CD4-positive, alpha-beta memory T cell (primary cell): ENCODE measurements around the gene SELENBP1. TPM values are rescaled to one million over a fixed set of nuclear protein-coding genes. Genes with fewer than 3 reads are reported as not detected.
"Not testable (repeated sequence)": the region's sequence is repeated elsewhere in the genome, so short reads cannot be mapped to it uniquely, and the experiment has no call there.

Source experiments
- CTCF ChIA-PET: fragments of 350-600 bp; sonication (Branson Sonifier 250); formaldehyde crosslinking; loops from one replicate; lab custom pipeline; 2021; ENCODE audit warnings: inconsistent platforms; ENCODE audit not compliant: partially characterized antibody; lab: Charles Lee
- POLR2A ChIA-PET: fragments of 350-600 bp; sonication (Branson Sonifier 250); formaldehyde crosslinking; loops from one replicate; lab custom pipeline; 2021; ENCODE audit not compliant: partially characterized antibody; lab: Charles Lee
- DNase-seq, 5 donors: peaks; one replicate each; pipeline versions ENCODE4 v3.0.0 to v3.0.0-alpha.2; 2020 to 2022; ENCODE audit warnings: mixed read lengths in 1 of 5
- H3K27ac ChIP-seq: one replicate; pipeline ENCODE4 v1.7.0; 2013; ENCODE audit warnings: low read depth, low read length
- H3K27me3 ChIP-seq: 2 replicates; pipeline ENCODE4 v1.7.0; 2013; ENCODE audit warnings: mild to moderate bottlenecking, low read length, moderate library complexity; ENCODE audit not compliant: insufficient read depth
- H3K36me3 ChIP-seq: 2 replicates; pipeline ENCODE4 v1.7.0; 2013; ENCODE audit warnings: mild to moderate bottlenecking, low read length, moderate library complexity; ENCODE audit not compliant: insufficient read depth
- H3K4me1 ChIP-seq: 2 replicates; pipeline ENCODE4 v1.7.0; 2013; ENCODE audit warnings: mild to moderate bottlenecking, low read length, moderate library complexity; ENCODE audit not compliant: insufficient read depth
- H3K4me3 ChIP-seq, 2 donors: one replicate each; pipeline ENCODE4 v1.7.0; 2013; ENCODE audit warnings: low read length in 2 of 2, mild to moderate bottlenecking in 1 of 2
- H3K9me3 ChIP-seq, 2 donors: one replicate each; pipeline ENCODE4 v1.7.0; 2013; ENCODE audit warnings: low read length in 2 of 2, control low read depth in 1 of 2; ENCODE audit not compliant: control insufficient read depth in 1 of 2
- H3K27ac Mint-ChIP-seq, 7 donors: one replicate each; pipeline ENCODE4 v1.8.0; 2020 to 2021; ENCODE audit warnings: mixed read lengths in 7 of 7, mild to moderate bottlenecking in 6 of 7, inconsistent platforms in 3 of 7, moderate library complexity in 3 of 7
- H3K27me3 Mint-ChIP-seq, 2 donors: one replicate each; pipeline ENCODE4 v1.8.0; 2020 to 2021; ENCODE audit warnings: mixed read lengths in 2 of 2
- H3K36me3 Mint-ChIP-seq, 2 donors: one replicate each; pipeline ENCODE4 v1.8.0; 2020 to 2021; ENCODE audit warnings: mixed read lengths in 2 of 2, inconsistent platforms in 1 of 2, mild to moderate bottlenecking in 1 of 2
- H3K4me1 Mint-ChIP-seq, 4 donors: one replicate each; pipeline ENCODE4 v1.8.0; 2020 to 2021; ENCODE audit warnings: mixed read lengths in 4 of 4, mild to moderate bottlenecking in 1 of 4
- H3K4me3 Mint-ChIP-seq, 8 donors: one replicate each; pipeline ENCODE4 v1.8.0; 2020 to 2021; ENCODE audit warnings: mixed read lengths in 8 of 8, mild to moderate bottlenecking in 7 of 8, moderate library complexity in 6 of 8, inconsistent platforms in 3 of 8
- H3K9me3 Mint-ChIP-seq, 8 donors: one replicate each; pipeline ENCODE4 v1.8.0; 2020 to 2021; ENCODE audit warnings: mixed read lengths in 8 of 8, mild to moderate bottlenecking in 5 of 8, inconsistent platforms in 3 of 8, moderate library complexity in 1 of 8
- intact Hi-C: fragments of 100-400 bp; cut with micrococcal nuclease; formaldehyde crosslinking; loops from one replicate; pipeline ENCODE4 v1.15.1; 2023
- polyA plus RNA-seq, 2 donors: library from polyadenylated mRNA; unstranded; fragments of 300-500 nt; fragmentation: Illumina TruSeq; gene quantifications; one replicate each; pipeline ENCODE4 v1.2.3, GENCODE V29; 2021
- total RNA-seq, 2 experiments: library from RNA; stranded (reverse); gene quantifications; one replicate each; pipeline ENCODE4 v1.2.3, GENCODE V29; 2021

Gene SELENBP1
- total and polyA plus RNA-seq, 4 experiments from 2014 or later, result not detected

GRCh38 chr1:151399324-151400171 is 27.0 kb upstream of the SELENBP1 start, which contains the start of gene PSMB4:
TSS of gene PSMB4 (plus strand) at chr1:151399573. CDS start at chr1:151399588, 15 bp downstream.
- peak; percentile 86 to 92 (median 89) for DNase-seq
- Mint-ChIP-seq H3K36me3 (peaks cover 30 to 47% of the 10 kb centered on the region in 2 donors), H3K4me1 (peaks cover 14 to 31% (median 18%) of the 10 kb centered on the region in 4 donors), H3K4me3 (peak within 1 kb of the TSS; percentile 90 to 99 (median 95)), H3K27ac (peak within 1 kb of the TSS; percentile 86 to 100 (median 99)), H3K9me3 (no peaks in the 10 kb centered on the region), H3K27me3 (no peaks in the 10 kb centered on the region)
- Histone ChIP-seq H3K4me3 (peak within 1 kb of the TSS; percentile 80 to 85), H3K4me1 (peaks cover 23% of the 10 kb centered on the region), H3K36me3 (peaks cover 24% of the 10 kb centered on the region), H3K27ac (peak within 1 kb of the TSS; percentile 97), H3K9me3 (no peaks in the 10 kb centered on the region), H3K27me3 (no peaks in the 10 kb centered on the region)
- intact Hi-C loops, result loop anchor here (1.0 to 10.0 kb wide), 5 partner anchors 52 to 205 kb away; partner anchors contain the start of genes PI4KB, PIP5K1A, RFX5 and VPS72
- ChIA-PET CTCF (interaction anchor here (1.3 to 2.9 kb wide), 5 partner anchors 16 to 118 kb away, joined by 3 to 13 read pairs (median 4); no protein-coding TSS in a partner anchor), POLR2A (interaction anchor here (0.8 to 2.9 kb wide), 15 partner anchors 9 to 242 kb away, joined by 3 to 15 read pairs (median 4); partner anchors contain the start of genes PI4KB, POGZ, PSMD4 and RFX5)

- CTCF ChIA-PET, result interaction anchor here (1.0 to 2.2 kb wide), 3 partner anchors 56 to 95 kb away, joined by 3 to 8 read pairs (median 7); partner anchors contain the start of gene PI4KB
- peaks cover 10% of the 10 kb centered on the region for H3K36me3 ChIP-seq
- DNase-seq, H3K27me3 Mint-ChIP-seq, H3K27ac ChIP-seq, H3K4me3 ChIP-seq, H3K9me3 Mint-ChIP-seq, H3K4me3 Mint-ChIP-seq, POLR2A ChIA-PET, H3K27me3 ChIP-seq, H3K9me3 ChIP-seq: not testable (repeated sequence)
- Mint-ChIP-seq H3K36me3 (peaks cover 8 to 19% of the 10 kb centered on the region in 2 donors), H3K4me1 (peaks cover 14 to 22% (median 17%) of the 10 kb centered on the region in 4 donors), H3K27ac (peak overlapping the region in 1 of 7 donors; percentile 65)
- intact Hi-C loops, result loop anchor here (10.0 kb wide), 1 partner anchor 201 kb away; the partner anchor contains the start of genes PIP5K1A and VPS72
- peaks cover 19% of the 10 kb centered on the region for H3K4me1 ChIP-seq
Measured at GRCh38 chr1:151396265-151396664, 23.8 kb upstream of the SELENBP1 start.

- no peak overlapping the region for H3K4me3 ChIP-seq
- H3K4me3 Mint-ChIP-seq, result no peak overlapping the region
- ChIA-PET POLR2A (no interaction called here), CTCF (interaction anchor here (0.7 to 1.3 kb wide), 2 partner anchors 8 to 13 kb away, joined by 3 to 7 read pairs; no protein-coding TSS in a partner anchor)
- no peak overlapping the region for H3K27ac Mint-ChIP-seq
- H3K4me1 Mint-ChIP-seq, result peaks cover 0 to 2% (median 0%) of the 10 kb centered on the region in 4 donors
- H3K9me3 Mint-ChIP-seq, result no peaks in the 10 kb centered on the region
- H3K27ac ChIP-seq, result no peak overlapping the region
- H3K27me3 ChIP-seq, result no peaks in the 10 kb centered on the region
- H3K27me3 Mint-ChIP-seq, result no peaks in the 10 kb centered on the region
- no peaks in the 10 kb centered on the region for H3K36me3 Mint-ChIP-seq
- peaks cover 1% of the 10 kb centered on the region for H3K4me1 ChIP-seq
- H3K9me3 ChIP-seq, result no peaks in the 10 kb centered on the region
- intact Hi-C loops, result loop anchor here (10.0 kb wide), 1 partner anchor 199 kb away; the partner anchor contains the start of genes PIP5K1A and VPS72
- H3K36me3 ChIP-seq, result no peaks in the 10 kb centered on the region
- DNase-seq, result no peak
Measured at GRCh38 chr1:151393583-151393982, 21.1 kb upstream of the SELENBP1 start.

GRCh38 chr1:151391079-151391563 is 18.6 kb upstream of the SELENBP1 start:
- Mint-ChIP-seq H3K36me3 (no peaks in the 10 kb centered on the region), H3K27ac (no peak overlapping the region), H3K27me3 (no peaks in the 10 kb centered on the region), H3K4me1 (no peaks in the 10 kb centered on the region), H3K4me3 (no peak overlapping the region), H3K9me3 (no peaks in the 10 kb centered on the region)
- POLR2A ChIA-PET, result no interaction called here
- CTCF ChIA-PET, result no interaction called here
- Histone ChIP-seq H3K27ac (no peak overlapping the region), H3K4me3 (no peak overlapping the region), H3K27me3 (no peaks in the 10 kb centered on the region), H3K9me3 (no peaks in the 10 kb centered on the region), H3K4me1 (no peaks in the 10 kb centered on the region), H3K36me3 (no peaks in the 10 kb centered on the region)
- DNase-seq, result no peak
- intact Hi-C loops, result loop anchor here (10.0 kb wide), 1 partner anchor 196 kb away; the partner anchor contains the start of genes PIP5K1A and VPS72

GRCh38 chr1:151390221-151391078 is 17.9 kb upstream of the SELENBP1 start:
- H3K4me3 ChIP-seq, H3K27ac Mint-ChIP-seq, H3K36me3 ChIP-seq, DNase-seq, H3K4me1 ChIP-seq, POLR2A ChIA-PET, H3K27me3 Mint-ChIP-seq, H3K27ac ChIP-seq, H3K36me3 Mint-ChIP-seq, H3K4me3 Mint-ChIP-seq, H3K9me3 ChIP-seq, H3K9me3 Mint-ChIP-seq, H3K27me3 ChIP-seq, H3K4me1 Mint-ChIP-seq: not testable (repeated sequence)
- intact Hi-C loops, result loop anchor here (10.0 kb wide), 1 partner anchor 196 kb away; the partner anchor contains the start of genes PIP5K1A and VPS72
- CTCF ChIA-PET, result interaction anchor here (0.7 kb wide), 1 partner anchor 834 kb away, joined by 3 read pairs; no protein-coding TSS in a partner anchor

- no peaks in the 10 kb centered on the region for H3K36me3 ChIP-seq
- H3K4me1 ChIP-seq, result no peaks in the 10 kb centered on the region
- no peak overlapping the region for H3K4me3 Mint-ChIP-seq
- H3K4me1 Mint-ChIP-seq, result no peaks in the 10 kb centered on the region
- ChIA-PET CTCF (interaction anchor here (1.0 kb wide), 1 partner anchor 8 kb away, joined by 7 read pairs; no protein-coding TSS in a partner anchor), POLR2A (no interaction called here)
- intact Hi-C loops, result no loop called here
- H3K9me3 Mint-ChIP-seq, result no peaks in the 10 kb centered on the region
- H3K27me3 Mint-ChIP-seq, result no peaks in the 10 kb centered on the region
- H3K27ac ChIP-seq, result no peak overlapping the region
- H3K9me3 ChIP-seq, result no peaks in the 10 kb centered on the region
- H3K27ac Mint-ChIP-seq, result no peak overlapping the region
- no peaks in the 10 kb centered on the region for H3K27me3 ChIP-seq
- no peak for DNase-seq
- no peak overlapping the region for H3K4me3 ChIP-seq
- no peaks in the 10 kb centered on the region for H3K36me3 Mint-ChIP-seq
Measured at GRCh38 chr1:151386002-151386401, 13.5 kb upstream of the SELENBP1 start.
